ENCODE data around the gene EDAR. TPM values are rescaled to one million over a fixed set of nuclear protein-coding genes. Genes with fewer than 3 reads are reported as not detected.

EDAR gene
- total RNA-seq, 1 donor from 2014 or later, result 0.33 TPM

DNA sequence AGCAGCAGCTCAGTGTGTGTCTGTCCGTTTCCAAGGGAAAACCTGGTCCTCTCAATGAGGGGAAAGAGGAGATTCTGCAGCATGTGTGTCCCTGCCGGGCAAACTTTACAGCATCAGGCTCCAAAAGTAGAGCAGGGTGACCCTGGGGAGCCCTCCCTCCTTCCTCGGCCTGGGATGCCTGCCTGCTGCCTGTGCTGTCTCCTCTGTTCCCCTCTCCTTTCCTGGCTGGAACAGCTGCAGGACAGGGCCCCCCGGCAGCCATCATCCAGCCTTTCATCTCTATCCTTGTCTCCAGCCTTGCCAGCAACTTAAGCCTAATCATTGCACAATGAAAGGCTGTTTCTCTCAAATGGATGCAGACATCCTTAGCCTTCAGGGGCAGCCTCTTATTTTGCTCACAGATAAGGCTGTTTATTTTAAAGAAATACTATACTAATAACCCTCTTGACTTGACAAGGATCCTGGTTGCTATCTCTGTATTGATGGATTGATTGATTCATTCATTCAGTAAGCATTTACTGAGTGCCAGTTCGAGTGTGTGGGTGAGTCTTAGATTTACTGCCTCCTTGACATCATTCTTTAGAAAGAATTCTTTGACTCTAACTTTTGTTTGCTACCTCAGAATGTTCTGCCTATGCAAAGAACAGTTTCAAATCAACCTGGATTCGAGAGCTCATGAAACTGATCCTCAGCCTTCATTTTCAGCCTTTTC, 40.6 kb upstream of the EDAR start:
- TF ChIP-seq, protein P1, sequence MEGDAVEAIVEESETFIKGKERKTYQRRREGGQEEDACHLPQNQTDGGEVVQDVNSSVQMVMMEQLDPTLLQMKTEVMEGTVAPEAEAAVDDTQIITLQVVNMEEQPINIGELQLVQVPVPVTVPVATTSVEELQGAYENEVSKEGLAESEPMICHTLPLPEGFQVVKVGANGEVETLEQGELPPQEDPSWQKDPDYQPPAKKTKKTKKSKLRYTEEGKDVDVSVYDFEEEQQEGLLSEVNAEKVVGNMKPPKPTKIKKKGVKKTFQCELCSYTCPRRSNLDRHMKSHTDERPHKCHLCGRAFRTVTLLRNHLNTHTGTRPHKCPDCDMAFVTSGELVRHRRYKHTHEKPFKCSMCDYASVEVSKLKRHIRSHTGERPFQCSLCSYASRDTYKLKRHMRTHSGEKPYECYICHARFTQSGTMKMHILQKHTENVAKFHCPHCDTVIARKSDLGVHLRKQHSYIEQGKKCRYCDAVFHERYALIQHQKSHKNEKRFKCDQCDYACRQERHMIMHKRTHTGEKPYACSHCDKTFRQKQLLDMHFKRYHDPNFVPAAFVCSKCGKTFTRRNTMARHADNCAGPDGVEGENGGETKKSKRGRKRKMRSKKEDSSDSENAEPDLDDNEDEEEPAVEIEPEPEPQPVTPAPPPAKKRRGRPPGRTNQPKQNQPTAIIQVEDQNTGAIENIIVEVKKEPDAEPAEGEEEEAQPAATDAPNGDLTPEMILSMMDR (IDR thresholded peaks at IDR 0.05; ENCODE audit: borderline replicate concordance), result no peak
- intact Hi-C loops (cut with micrococcal nuclease), result no loop called here

DNA sequence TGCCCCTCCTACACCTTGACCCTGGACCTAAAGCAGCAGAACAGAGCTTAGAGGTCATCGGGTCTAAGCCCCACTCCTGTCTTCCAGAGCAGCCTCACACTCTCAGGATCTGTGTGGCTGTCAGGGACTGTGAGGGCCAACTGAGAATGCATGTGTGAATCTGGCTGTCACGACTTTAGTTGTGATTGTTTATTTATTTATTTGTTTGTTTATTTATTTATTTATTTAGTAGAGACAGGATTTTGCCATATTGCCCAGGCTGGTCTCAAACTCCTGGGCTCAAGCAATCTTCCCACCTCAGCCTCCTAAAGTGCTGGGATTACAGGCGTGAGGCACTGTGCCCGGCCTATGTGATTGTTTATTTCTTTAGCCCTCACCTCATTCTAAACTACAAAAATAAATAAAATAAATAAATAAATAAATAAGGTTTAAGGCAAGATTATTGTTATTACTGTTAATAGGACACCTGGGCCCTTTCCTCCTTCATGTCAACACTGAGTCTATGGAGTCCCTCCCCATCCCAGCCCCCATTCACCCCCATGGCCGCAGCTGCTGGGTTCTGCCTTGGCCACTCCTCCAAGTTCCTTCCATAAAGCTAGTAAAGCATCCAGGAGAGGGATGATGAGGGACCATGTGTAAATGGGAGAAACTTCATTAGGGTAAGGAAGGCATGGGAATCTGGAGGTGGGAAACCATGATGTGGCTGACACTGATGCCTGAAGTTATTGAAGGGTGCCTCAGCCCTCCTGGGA, 39.9 kb upstream of the EDAR start:
- intact Hi-C loops (cut with micrococcal nuclease), result no loop called here
- TF ChIP-seq, protein P1 (IDR thresholded peaks at IDR 0.05; ENCODE audit: borderline replicate concordance), result no peak

More for the DNA sequence above, 40.6 kb upstream of the EDAR start:
- no peaks in the 10 kb centered on the region for H3K9me3 ChIP-seq (replicated peaks)
- H3K27me3 ChIP-seq (ENCODE audit: low read depth), result no peaks in the 10 kb centered on the region
- H3K4me3 ChIP-seq, result no peak overlapping the region
- no peak for DNase-seq
- H3K4me1 ChIP-seq, result peaks cover 9% of the 10 kb centered on the region
- H3K27ac ChIP-seq (replicated peaks), result no peak overlapping the region
- H3K36me3 ChIP-seq, result no peaks in the 10 kb centered on the region

DNA sequence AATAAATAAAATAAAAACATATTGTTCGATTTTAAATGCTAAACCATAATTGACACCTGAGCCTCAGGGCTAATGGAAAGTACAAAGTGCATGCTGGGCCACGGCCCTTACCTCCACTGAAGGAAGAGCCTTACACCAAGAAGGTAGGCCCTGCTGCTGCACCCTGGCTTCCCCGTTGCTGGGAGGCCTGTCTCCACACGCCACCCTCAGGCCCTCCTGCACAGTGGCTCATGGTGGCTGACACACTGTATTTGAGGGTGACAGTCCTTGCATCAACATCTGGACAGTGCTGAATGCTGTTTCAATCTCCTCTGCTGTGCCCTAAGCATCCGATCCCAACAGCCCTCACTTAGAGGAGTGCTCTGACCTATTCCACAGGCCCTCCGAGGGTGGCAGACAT, 39.3 kb upstream of the EDAR start:
- H3K27ac ChIP-seq (replicated peaks), result no peak overlapping the region
- H3K4me1 ChIP-seq, result peaks cover 9% of the 10 kb centered on the region
- no peak for DNase-seq
- intact Hi-C loops (cut with micrococcal nuclease), result no loop called here
- no peak overlapping the region for H3K4me3 ChIP-seq
- H3K27me3 ChIP-seq (ENCODE audit: low read depth), result no peaks in the 10 kb centered on the region
- no peaks in the 10 kb centered on the region for H3K9me3 ChIP-seq (replicated peaks)
- no peaks in the 10 kb centered on the region for H3K36me3 ChIP-seq
- TF ChIP-seq, protein P1 (IDR thresholded peaks at IDR 0.05; ENCODE audit: borderline replicate concordance), result no peak

More for the DNA sequence above, 39.9 kb upstream of the EDAR start:
- Histone ChIP-seq H3K36me3 (no peaks in the 10 kb centered on the region), H3K27me3 (ENCODE audit: low read depth) (no peaks in the 10 kb centered on the region), H3K4me3 (no peak overlapping the region), H3K4me1 (peaks cover 9% of the 10 kb centered on the region), H3K27ac (replicated peaks) (no peak overlapping the region), H3K9me3 (replicated peaks) (no peaks in the 10 kb centered on the region)
- DNase-seq, result no peak

DNA sequence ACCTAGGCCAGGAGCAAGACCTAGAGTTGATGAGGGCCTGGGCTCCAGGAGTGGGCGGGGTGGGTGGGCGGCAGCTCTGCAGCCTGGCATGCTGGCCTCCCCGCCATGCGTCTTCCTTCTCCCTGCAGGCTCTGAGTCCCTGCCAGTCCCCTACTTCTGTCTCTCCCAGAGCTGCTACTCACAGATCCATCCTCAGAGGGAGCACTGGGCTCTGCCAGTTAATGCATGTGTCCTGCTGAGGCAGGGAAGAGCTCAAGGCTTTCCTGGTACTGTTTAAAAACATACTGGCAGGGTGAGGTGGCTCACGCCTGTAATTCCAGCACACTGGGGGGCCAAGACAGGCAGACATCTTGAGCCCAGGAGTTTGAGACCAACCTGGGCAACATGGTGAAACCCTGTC, 38.7 kb upstream of the EDAR start:
- H3K4me1 ChIP-seq, result peaks cover 9% of the 10 kb centered on the region
- H3K27ac ChIP-seq (replicated peaks), result no peak overlapping the region
- intact Hi-C loops (cut with micrococcal nuclease), result no loop called here
- H3K27me3 ChIP-seq (ENCODE audit: low read depth), result no peaks in the 10 kb centered on the region
- no peaks in the 10 kb centered on the region for H3K9me3 ChIP-seq (replicated peaks)
- DNase-seq, result no peak
- TF ChIP-seq, protein P1 (IDR thresholded peaks at IDR 0.05; ENCODE audit: borderline replicate concordance), result no peak
- H3K4me3 ChIP-seq, result no peak overlapping the region
- H3K36me3 ChIP-seq, result no peaks in the 10 kb centered on the region

DNA sequence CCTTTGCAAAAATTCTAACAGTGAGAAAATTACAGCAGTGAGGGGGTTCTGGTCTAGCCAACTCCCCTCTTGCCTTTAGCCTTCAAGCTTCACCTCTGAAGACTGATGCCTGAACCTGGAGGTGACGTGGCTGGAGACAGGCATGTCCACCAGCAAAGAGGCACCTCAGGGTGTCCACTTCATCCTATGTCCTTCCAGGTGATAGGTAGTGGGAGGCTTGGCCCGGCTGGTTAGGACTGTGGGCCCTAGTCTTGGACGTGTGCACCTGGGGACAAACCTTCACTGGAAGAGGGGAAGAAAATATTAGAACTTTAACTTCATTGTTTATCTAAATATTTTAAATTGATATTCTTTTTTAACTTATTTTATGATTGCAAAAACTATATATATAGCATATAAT, 35.5 kb upstream of the EDAR start:
- DNase-seq, result no peak
- H3K27me3 ChIP-seq (ENCODE audit: low read depth), result peaks cover 10% of the 10 kb centered on the region
- no peaks in the 10 kb centered on the region for H3K36me3 ChIP-seq
- peaks cover 9% of the 10 kb centered on the region for H3K4me1 ChIP-seq
- no peaks in the 10 kb centered on the region for H3K9me3 ChIP-seq (replicated peaks)
- H3K4me3 ChIP-seq, result no peak overlapping the region
- intact Hi-C loops (cut with micrococcal nuclease), result no loop called here
- TF ChIP-seq, protein P1 (IDR thresholded peaks at IDR 0.05; ENCODE audit: borderline replicate concordance), result no peak
- H3K27ac ChIP-seq (replicated peaks), result no peak overlapping the region
